NCI-H748 treated with DMSO at 0.1 percent for 48 hours (cell line): ENCODE measurements around the gene TEX22.
A peak's percentile ranks its signal among the peaks of the same experiment; 100 is the strongest.

Experiments
- DNase-seq: peaks from one replicate; lab custom pipeline; 2025; lab: John Stamatoyannopoulos, UW

The TEX22 gene

GRCh38 chr14:105366386-105367074 is 31.8 kb upstream of the TEX22 start:
- no peak for DNase-seq

GRCh38 chr14:105367116-105368031 is 31.0 kb upstream of the TEX22 start:
- DNase-seq = no peak

GRCh38 chr14:105368032-105368417 is 30.3 kb upstream of the TEX22 start:
- DNase-seq = no peak

- DNase-seq = no peak
Observed at GRCh38 chr14:105368426-105368825, 29.9 kb upstream of the TEX22 start.

GRCh38 chr14:105368910-105369652 is 29.3 kb upstream of the TEX22 start:
- no peak for DNase-seq

- no peak for DNase-seq
Observed at GRCh38 chr14:105369653-105370040, 28.7 kb upstream of the TEX22 start.

GRCh38 chr14:105374389-105374788 is 23.9 kb upstream of the TEX22 start:
- peak; percentile 10 for DNase-seq

- DNase-seq = no peak
Observed at GRCh38 chr14:105375635-105376057, 22.7 kb upstream of the TEX22 start.

- DNase-seq = no peak
Observed at GRCh38 chr14:105376521-105377440, 21.6 kb upstream of the TEX22 start.

GRCh38 chr14:105377555-105378182 is 20.7 kb upstream of the TEX22 start:
- no peak for DNase-seq

- no peak for DNase-seq
Observed at GRCh38 chr14:105378199-105378598, 20.1 kb upstream of the TEX22 start.

- DNase-seq = no peak
Observed at GRCh38 chr14:105378873-105379685, 19.3 kb upstream of the TEX22 start.

GRCh38 chr14:105379946-105380345 is 18.4 kb upstream of the TEX22 start:
- DNase-seq = no peak

GRCh38 chr14:105380756-105381155 is 17.6 kb upstream of the TEX22 start:
- no peak for DNase-seq

GRCh38 chr14:105381446-105382342 is 16.6 kb upstream of the TEX22 start:
- no peak for DNase-seq

- no peak for DNase-seq
Observed at GRCh38 chr14:105382343-105383082, 15.8 kb upstream of the TEX22 start.

- no peak for DNase-seq
Observed at GRCh38 chr14:105383083-105383730, 15.1 kb upstream of the TEX22 start.

GRCh38 chr14:105384041-105384557 is 14.2 kb upstream of the TEX22 start:
- no peak for DNase-seq
